ENCODE results near the gene LCOR. TPM values are rescaled to one million over a fixed set of nuclear protein-coding genes. Genes with fewer than 3 reads are reported as not detected.
"Not testable (repeated sequence)": the region's sequence is repeated elsewhere in the genome, so short reads cannot be mapped to it uniquely, and the experiment has no call there.

LCOR gene
- total RNA-seq, 2 donors from 2014 or later, result 58.6 to 73.1 TPM

DNA sequence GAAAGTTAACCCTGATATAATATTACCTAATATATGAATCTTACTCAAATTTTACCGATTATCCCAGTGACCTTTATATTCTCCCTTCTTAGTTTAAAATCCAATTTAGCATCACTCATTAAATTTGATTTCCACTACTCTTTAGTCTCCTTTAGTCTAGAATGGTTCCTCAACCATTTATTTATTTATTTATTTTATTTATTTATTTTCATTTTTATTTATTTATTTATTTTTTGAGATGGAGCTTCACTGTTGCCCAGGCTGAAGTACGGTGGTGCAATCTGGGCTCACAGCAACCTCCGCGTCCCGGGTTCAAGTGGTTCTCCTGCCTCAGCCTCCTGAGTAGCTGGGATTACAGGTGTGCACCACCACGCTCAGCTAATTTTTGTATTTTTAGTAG lies 92.8 kb downstream of the LCOR start:
- Histone ChIP-seq H3K9ac (ENCODE audit: low read depth in 2 of 2, low read length in 2 of 2) (no peak overlapping the region), H3K27ac (no peak overlapping the region), H3K9me3 (no peaks in the 10 kb centered on the region), H3K4me3 (no peak overlapping the region), H3K4me1 (no peaks in the 10 kb centered on the region), H3K27me3 (no peaks in the 10 kb centered on the region), H3K36me3 (no peaks in the 10 kb centered on the region)
- no peak for DNase-seq
- TF ChIP-seq, protein P1, sequence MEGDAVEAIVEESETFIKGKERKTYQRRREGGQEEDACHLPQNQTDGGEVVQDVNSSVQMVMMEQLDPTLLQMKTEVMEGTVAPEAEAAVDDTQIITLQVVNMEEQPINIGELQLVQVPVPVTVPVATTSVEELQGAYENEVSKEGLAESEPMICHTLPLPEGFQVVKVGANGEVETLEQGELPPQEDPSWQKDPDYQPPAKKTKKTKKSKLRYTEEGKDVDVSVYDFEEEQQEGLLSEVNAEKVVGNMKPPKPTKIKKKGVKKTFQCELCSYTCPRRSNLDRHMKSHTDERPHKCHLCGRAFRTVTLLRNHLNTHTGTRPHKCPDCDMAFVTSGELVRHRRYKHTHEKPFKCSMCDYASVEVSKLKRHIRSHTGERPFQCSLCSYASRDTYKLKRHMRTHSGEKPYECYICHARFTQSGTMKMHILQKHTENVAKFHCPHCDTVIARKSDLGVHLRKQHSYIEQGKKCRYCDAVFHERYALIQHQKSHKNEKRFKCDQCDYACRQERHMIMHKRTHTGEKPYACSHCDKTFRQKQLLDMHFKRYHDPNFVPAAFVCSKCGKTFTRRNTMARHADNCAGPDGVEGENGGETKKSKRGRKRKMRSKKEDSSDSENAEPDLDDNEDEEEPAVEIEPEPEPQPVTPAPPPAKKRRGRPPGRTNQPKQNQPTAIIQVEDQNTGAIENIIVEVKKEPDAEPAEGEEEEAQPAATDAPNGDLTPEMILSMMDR (IDR thresholded peaks at IDR 0.05), result no peak
- intact Hi-C loops (cut with DNase I), result no loop called here

DNA sequence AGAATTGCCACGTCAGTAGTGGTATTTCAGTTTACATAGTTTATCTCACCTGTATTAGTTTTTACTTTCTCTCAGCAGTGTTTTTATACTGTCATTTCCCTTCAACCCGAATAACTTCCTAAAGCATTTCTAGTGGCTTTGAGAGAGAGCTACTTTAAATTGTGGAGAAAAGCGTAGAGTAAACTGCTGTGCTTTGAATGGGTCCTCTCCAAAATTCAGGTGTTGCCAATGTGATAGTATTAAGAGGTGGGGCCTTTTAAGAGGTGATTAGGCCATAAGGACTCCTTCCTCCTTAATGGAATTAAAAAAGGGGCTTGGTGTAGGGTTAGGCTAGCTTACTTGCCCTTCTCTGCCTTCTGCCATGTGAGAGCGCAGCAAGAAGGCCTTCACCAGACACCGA lies 98.4 kb downstream of the LCOR start:
- no peak overlapping the region for H3K9ac ChIP-seq (ENCODE audit: low read depth in 2 of 2, low read length in 2 of 2)

DNA sequence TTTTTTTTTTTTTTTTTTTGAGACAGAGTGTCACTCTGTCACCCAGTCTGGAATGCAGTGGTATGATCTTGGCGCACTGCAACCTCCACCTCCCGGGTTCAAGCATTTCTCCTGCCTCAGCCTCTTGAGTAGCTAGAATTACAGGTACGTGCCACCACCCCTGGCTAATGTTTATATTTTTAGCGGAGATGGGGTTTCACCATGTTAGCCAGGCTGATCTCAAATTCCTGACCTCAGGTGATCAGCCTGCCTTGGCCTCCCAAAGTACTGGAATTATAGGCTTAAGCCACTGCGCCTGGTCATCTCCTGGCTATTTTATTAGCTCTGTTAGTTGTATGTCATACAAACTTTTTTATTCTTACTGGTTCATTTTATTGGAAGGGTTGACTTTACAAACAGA lies 103.0 kb downstream of the LCOR start:
- no peak overlapping the region for H3K4me3 ChIP-seq
- no peaks in the 10 kb centered on the region for H3K9me3 ChIP-seq
- no peaks in the 10 kb centered on the region for H3K36me3 ChIP-seq
- TF ChIP-seq, protein P1 (IDR thresholded peaks at IDR 0.05), result no peak
- H3K27me3 ChIP-seq, result no peaks in the 10 kb centered on the region
- intact Hi-C loops (cut with DNase I), result no loop called here
- H3K27ac ChIP-seq, result no peak overlapping the region
- H3K4me1 ChIP-seq, result no peaks in the 10 kb centered on the region
- H3K9ac ChIP-seq (ENCODE audit: low read depth in 2 of 2, low read length in 2 of 2), result no peak overlapping the region
- no peak for DNase-seq

More for the DNA sequence above, 98.4 kb downstream of the LCOR start:
- Histone ChIP-seq H3K27ac (no peak overlapping the region), H3K9me3 (no peaks in the 10 kb centered on the region), H3K27me3 (no peaks in the 10 kb centered on the region), H3K4me1 (no peaks in the 10 kb centered on the region), H3K36me3 (no peaks in the 10 kb centered on the region), H3K4me3 (no peak overlapping the region)
- intact Hi-C loops (cut with DNase I), result no loop called here
- DNase-seq, result no peak
- TF ChIP-seq, protein P1 (IDR thresholded peaks at IDR 0.05), result no peak

DNA sequence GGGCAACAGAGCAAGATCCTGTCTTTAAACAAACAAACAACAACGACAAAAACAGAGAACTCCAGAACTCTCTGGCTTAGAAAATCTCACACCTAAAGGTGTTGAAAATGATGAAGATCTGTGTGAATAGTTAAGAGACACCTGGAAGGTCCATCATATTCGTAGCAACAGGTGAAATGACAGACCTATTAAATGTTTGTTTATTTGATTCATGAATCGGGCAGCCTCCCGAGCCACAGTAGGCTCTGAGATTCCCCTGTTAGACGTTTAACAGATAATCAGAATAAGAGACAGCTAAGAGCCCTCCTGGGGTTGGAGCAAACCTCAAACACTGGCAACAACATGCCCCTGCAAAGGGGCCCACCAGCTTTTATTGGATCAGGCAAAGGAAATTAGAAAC lies 103.7 kb downstream of the LCOR start:
- H3K9me3 ChIP-seq, result no peaks in the 10 kb centered on the region
- no peak overlapping the region for H3K4me3 ChIP-seq
- intact Hi-C loops (cut with DNase I), result no loop called here
- H3K27me3 ChIP-seq, result no peaks in the 10 kb centered on the region
- H3K4me1 ChIP-seq, result no peaks in the 10 kb centered on the region
- H3K9ac ChIP-seq (ENCODE audit: low read depth in 2 of 2, low read length in 2 of 2), result no peak overlapping the region
- DNase-seq, result no peak
- H3K36me3 ChIP-seq, result no peaks in the 10 kb centered on the region
- TF ChIP-seq, protein P1 (IDR thresholded peaks at IDR 0.05), result no peak
- H3K27ac ChIP-seq, result no peak overlapping the region

DNA sequence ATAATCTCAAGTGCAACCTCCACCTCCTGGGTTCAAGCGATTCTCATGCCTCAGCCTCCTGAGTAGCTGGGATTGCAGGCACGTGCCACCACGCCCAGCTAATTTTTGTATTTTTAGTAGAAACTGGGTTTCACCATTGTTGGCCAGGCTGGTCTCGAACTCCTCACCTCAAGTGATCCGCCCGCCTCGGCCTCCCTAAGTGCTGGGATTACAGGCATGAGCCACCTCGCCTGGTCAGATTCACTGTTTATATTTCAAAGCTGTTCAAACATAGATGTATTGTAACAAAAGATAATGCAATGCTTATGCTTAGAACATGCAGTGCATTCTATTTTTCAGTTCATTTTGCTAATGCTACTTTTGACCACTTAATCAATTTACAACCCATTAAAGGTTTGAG lies 111.1 kb downstream of the LCOR start:
- H3K4me3 ChIP-seq; H3K9ac ChIP-seq (ENCODE audit: low read depth in 2 of 2, low read length in 2 of 2); DNase-seq; H3K36me3 ChIP-seq; H3K27me3 ChIP-seq; H3K27ac ChIP-seq; H3K4me1 ChIP-seq; intact Hi-C loops (cut with DNase I); H3K9me3 ChIP-seq: not testable (repeated sequence)

DNA sequence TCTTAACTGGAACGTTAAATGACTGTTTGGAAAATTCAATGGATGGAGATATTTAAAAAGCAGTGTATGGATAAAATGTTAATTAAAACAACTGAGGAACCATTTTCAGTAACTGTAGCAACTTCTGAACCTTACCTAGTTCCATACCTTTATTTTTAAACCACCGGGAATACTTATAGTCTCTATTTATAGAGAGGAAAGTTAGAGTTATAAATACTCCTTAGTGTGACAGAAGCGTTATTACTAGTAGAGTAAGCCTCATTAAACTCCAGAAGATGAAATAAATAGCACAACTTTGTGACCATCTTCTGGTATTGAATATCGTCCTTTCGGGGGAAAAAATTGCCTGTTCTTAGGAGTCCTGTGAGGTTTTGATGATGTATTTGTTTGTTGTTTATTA lies 114.9 kb downstream of the LCOR start:
- Histone ChIP-seq H3K4me1 (no peaks in the 10 kb centered on the region), H3K4me3 (no peak overlapping the region), H3K27me3 (no peaks in the 10 kb centered on the region), H3K36me3 (no peaks in the 10 kb centered on the region), H3K9ac (ENCODE audit: low read depth in 2 of 2, low read length in 2 of 2) (no peak overlapping the region), H3K27ac (no peak overlapping the region), H3K9me3 (no peaks in the 10 kb centered on the region)
- TF ChIP-seq, protein P1 (IDR thresholded peaks at IDR 0.05), result no peak
- intact Hi-C loops (cut with DNase I), result no loop called here
- no peak for DNase-seq

Measured in colonic mucosa (tissue), 4 donors.